HG02884 (cell line): Measurements from ENCODE around the gene HUS1B.
A peak's percentile ranks its signal among the peaks of the same experiment; 100 is the strongest.
"Not testable (repeated sequence)": the region's sequence is repeated elsewhere in the genome, so short reads cannot be mapped to it uniquely, and the experiment has no call there.

Experiments used
- ATAC-seq: cut with Tn5 transposase; IDR thresholded peaks from one replicate; pipeline ENCODE4 v1.9.1; 2021; ENCODE audit warnings: mild to moderate bottlenecking, moderate library complexity; ENCODE audit not compliant: unreplicated experiment

HUS1B gene

GRCh38 chr6:656460-657252 lies at the start of gene HUS1B:
Gene HUS1B, minus strand, starts transcription at chr6:657100. Its CDS starts 156 bp downstream, at chr6:656944.
- ATAC-seq: no peak

GRCh38 chr6:706146-706545 lies 49.2 kb upstream of the HUS1B start:
- ATAC-seq: no peak

GRCh38 chr6:705047-705446 lies 48.1 kb upstream of the HUS1B start:
- no peak for ATAC-seq

GRCh38 chr6:704046-704445 lies 47.1 kb upstream of the HUS1B start:
- no peak for ATAC-seq

GRCh38 chr6:703552-703951 lies 46.7 kb upstream of the HUS1B start:
- ATAC-seq: no peak

GRCh38 chr6:701700-702479 lies 45.0 kb upstream of the HUS1B start:
- no peak for ATAC-seq

- ATAC-seq: no peak
These were observed 44.3 kb upstream of the HUS1B start for GRCh38 chr6:701215-701614.

- no peak for ATAC-seq
These were observed 43.6 kb upstream of the HUS1B start for GRCh38 chr6:700490-700889.

GRCh38 chr6:699319-699718 lies 42.4 kb upstream of the HUS1B start:
- no peak for ATAC-seq

- ATAC-seq: not testable (repeated sequence)
These were observed 37.7 kb upstream of the HUS1B start for GRCh38 chr6:694431-695126.

GRCh38 chr6:693723-694009 lies 36.8 kb upstream of the HUS1B start:
- no peak for ATAC-seq

- ATAC-seq: peak; percentile 93
These were observed 36.2 kb upstream of the HUS1B start, which contains the start of gene EXOC2 for GRCh38 chr6:692858-693722. Gene EXOC2, minus strand, starts transcription at chr6:693139. Its CDS starts 55,321 bp downstream, at chr6:637818.

GRCh38 chr6:692356-692851 lies 35.5 kb upstream of the HUS1B start:
- peak; percentile 66 for ATAC-seq

GRCh38 chr6:689223-689622 lies 32.3 kb upstream of the HUS1B start:
- no peak for ATAC-seq

- no peak for ATAC-seq
These were observed 29.6 kb upstream of the HUS1B start for GRCh38 chr6:686497-686896.

- peak; percentile 85 for ATAC-seq
These were observed 28.1 kb upstream of the HUS1B start for GRCh38 chr6:684831-685636.

- no peak for ATAC-seq
These were observed 27.0 kb upstream of the HUS1B start for GRCh38 chr6:683742-684440.

- no peak for ATAC-seq
These were observed 23.9 kb upstream of the HUS1B start for GRCh38 chr6:680666-681340.

- ATAC-seq: no peak
These were observed 23.4 kb upstream of the HUS1B start for GRCh38 chr6:680251-680650.
